Endodermal cell (in vitro differentiated cells): ENCODE data around the gene DLST. TPM values are rescaled to one million over a fixed set of nuclear protein-coding genes. Genes with fewer than 3 reads are reported as not detected.

ENCODE experiments used
- DNase-seq: peaks from one replicate; pipeline ENCODE4 v3.0.0-alpha.2; 2017
- H3K27ac ChIP-seq: 2 replicates; pipeline ENCODE4 v1.5.1; 2013; ENCODE audit warnings: mild to moderate bottlenecking, low read depth, low read length, moderate library complexity
- H3K27me3 ChIP-seq: 2 replicates; pipeline ENCODE4 v1.6.1; 2013; ENCODE audit warnings: mild to moderate bottlenecking, low read length, moderate library complexity; ENCODE audit not compliant: insufficient read depth, control insufficient read depth, poor library complexity, severe bottlenecking
- H3K36me3 ChIP-seq: 2 replicates; pipeline ENCODE4 v1.7.0; 2013; ENCODE audit warnings: mild to moderate bottlenecking, low read length, moderate library complexity; ENCODE audit not compliant: control insufficient read depth, insufficient read depth
- H3K4me1 ChIP-seq: one replicate; pipeline ENCODE4 v1.7.0; 2013; ENCODE audit warnings: low read length; ENCODE audit not compliant: control insufficient read depth, insufficient read depth
- H3K4me3 ChIP-seq: 2 replicates; pipeline ENCODE4 v1.5.1; 2013; ENCODE audit warnings: mild to moderate bottlenecking, low read length, moderate library complexity
- H3K9ac ChIP-seq: 2 replicates; pipeline ENCODE4 v1.6.1; 2013; ENCODE audit warnings: mild to moderate bottlenecking, low read length, moderate library complexity; ENCODE audit not compliant: poor library complexity, severe bottlenecking; ENCODE audit errors: extremely low read depth
- H3K9me3 ChIP-seq: 2 replicates; pipeline ENCODE4 v1.6.1; 2013; ENCODE audit warnings: mild to moderate bottlenecking, low read length, moderate library complexity; ENCODE audit not compliant: control insufficient read depth
- H3K27ac Mint-ChIP-seq: 2 replicates; pipeline ENCODE4 v1.8.0; 2020; ENCODE audit warnings: mixed read lengths
- H3K27me3 Mint-ChIP-seq: 2 replicates; pipeline ENCODE4 v1.8.0; 2021; ENCODE audit warnings: mild to moderate bottlenecking, mixed read lengths; ENCODE audit not compliant: insufficient read depth
- H3K36me3 Mint-ChIP-seq: 2 replicates; pipeline ENCODE4 v1.8.0; 2020; ENCODE audit warnings: low read depth, mixed read lengths
- H3K4me1 Mint-ChIP-seq: 2 replicates; pipeline ENCODE4 v1.8.0; 2020; ENCODE audit warnings: mixed read lengths
- H3K4me3 Mint-ChIP-seq: 2 replicates; pipeline ENCODE4 v1.8.0; 2020; ENCODE audit warnings: mild to moderate bottlenecking, moderate library complexity, mixed read lengths
- H3K9me3 Mint-ChIP-seq: 2 replicates; pipeline ENCODE4 v1.8.0; 2020; ENCODE audit warnings: mild to moderate bottlenecking, mixed read lengths
- CTCF ChIP-seq: fragments of 200-600 bp; sonication (generic); conservative IDR thresholded peaks from 2 replicates; pipeline ENCODE4 v1.5.0; 2021; ENCODE audit warnings: antibody characterized with exemption, mild to moderate bottlenecking
- WGBS, 2 experiments: methylation state at CpG; one replicate each; pipeline versions ENCODE4 v1.1.5 to v1.1.7; 2013; ENCODE audit warnings: missing lambda C conversion rate in 2 of 2, mixed read lengths in 1 of 2; ENCODE audit not compliant: insufficient coverage in 1 of 2, insufficient read length in 1 of 2; 5-methylcytosine and 5-hydroxymethylcytosine counted together
- total RNA-seq, 2 donors: library from RNA; stranded (reverse); fragmentation: NEBNext Ultra II Directional in 1 of 2; extraction: Animal tissue kit (Norgen Biotek cat#: 25700) in 1 of 2; gene quantifications; 2 replicates in 1 of 2; 3 replicates in 1 of 2; pipeline ENCODE4 v1.2.1, GENCODE V29; 2021

DLST gene
- total RNA-seq, 2 donors from 2014 or later, result 119 to 126 TPM

- no peak overlapping the region for H3K27ac ChIP-seq
- H3K9me3 ChIP-seq, result no peaks in the 10 kb centered on the region
- WGBS, 2 experiments, result 82 to 92% methylated on average over 4 to 6 of the region's 6 CpGs
- TF ChIP-seq CTCF, result no peak
- no peak overlapping the region for H3K4me3 ChIP-seq
- peaks cover 8% of the 10 kb centered on the region for H3K36me3 ChIP-seq
- no peak for DNase-seq
- Mint-ChIP-seq H3K27me3 (no peaks in the 10 kb centered on the region), H3K36me3 (peaks cover 7% of the 10 kb centered on the region), H3K9me3 (no peaks in the 10 kb centered on the region), H3K4me3 (no peak overlapping the region), H3K27ac (no peak overlapping the region), H3K4me1 (no peaks in the 10 kb centered on the region)
- H3K27me3 ChIP-seq, result no peaks in the 10 kb centered on the region
- no peak overlapping the region for H3K9ac ChIP-seq
- no peaks in the 10 kb centered on the region for H3K4me1 ChIP-seq
Measured at GRCh38 chr14:74911221-74911620, 29.5 kb downstream of the DLST start.

GRCh38 chr14:74911704-74912103, 30.0 kb downstream of the DLST start:
- H3K27ac ChIP-seq, result no peak overlapping the region
- no peak for DNase-seq
- Mint-ChIP-seq H3K27ac (no peak overlapping the region), H3K9me3 (no peaks in the 10 kb centered on the region), H3K4me1 (no peaks in the 10 kb centered on the region), H3K36me3 (peaks cover 5% of the 10 kb centered on the region), H3K4me3 (no peak overlapping the region), H3K27me3 (no peaks in the 10 kb centered on the region)
- no peaks in the 10 kb centered on the region for H3K27me3 ChIP-seq
- no peak overlapping the region for H3K4me3 ChIP-seq
- 90% methylated on average over 5 of the region's 5 CpGs; no CpG with 5 or more reads in 1 of the 2 experiments for WGBS, 2 experiments
- no peaks in the 10 kb centered on the region for H3K9me3 ChIP-seq
- peaks cover 4% of the 10 kb centered on the region for H3K36me3 ChIP-seq
- no peak for TF ChIP-seq CTCF
- H3K4me1 ChIP-seq, result no peaks in the 10 kb centered on the region
- H3K9ac ChIP-seq, result no peak overlapping the region

- H3K4me1 Mint-ChIP-seq, result no peaks in the 10 kb centered on the region
- H3K36me3 Mint-ChIP-seq, result peaks cover 3% of the 10 kb centered on the region
- H3K4me3 ChIP-seq, result no peak overlapping the region
- no peak for TF ChIP-seq CTCF
- 86 to 89% methylated on average over 4 to 6 of the region's 6 CpGs for WGBS, 2 experiments
- H3K27ac Mint-ChIP-seq, result no peak overlapping the region
- no peaks in the 10 kb centered on the region for H3K27me3 ChIP-seq
- H3K9ac ChIP-seq, result no peak overlapping the region
- peaks cover 1% of the 10 kb centered on the region for H3K4me1 ChIP-seq
- H3K4me3 Mint-ChIP-seq, result no peak overlapping the region
- no peaks in the 10 kb centered on the region for H3K9me3 Mint-ChIP-seq
- no peaks in the 10 kb centered on the region for H3K9me3 ChIP-seq
- H3K27ac ChIP-seq, result no peak overlapping the region
- no peaks in the 10 kb centered on the region for H3K27me3 Mint-ChIP-seq
- no peaks in the 10 kb centered on the region for H3K36me3 ChIP-seq
- no peak for DNase-seq
Measured at GRCh38 chr14:74912111-74912510, 30.4 kb downstream of the DLST start.
